ENCODE data around the gene WDR37.

The WDR37 gene

GRCh38 chr10:1015688-1016087 lies 40.5 kb upstream of the WDR37 start:
- DNase-seq (ENCODE audit: low read depth), result no peak
- TF ChIP-seq, protein P1, sequence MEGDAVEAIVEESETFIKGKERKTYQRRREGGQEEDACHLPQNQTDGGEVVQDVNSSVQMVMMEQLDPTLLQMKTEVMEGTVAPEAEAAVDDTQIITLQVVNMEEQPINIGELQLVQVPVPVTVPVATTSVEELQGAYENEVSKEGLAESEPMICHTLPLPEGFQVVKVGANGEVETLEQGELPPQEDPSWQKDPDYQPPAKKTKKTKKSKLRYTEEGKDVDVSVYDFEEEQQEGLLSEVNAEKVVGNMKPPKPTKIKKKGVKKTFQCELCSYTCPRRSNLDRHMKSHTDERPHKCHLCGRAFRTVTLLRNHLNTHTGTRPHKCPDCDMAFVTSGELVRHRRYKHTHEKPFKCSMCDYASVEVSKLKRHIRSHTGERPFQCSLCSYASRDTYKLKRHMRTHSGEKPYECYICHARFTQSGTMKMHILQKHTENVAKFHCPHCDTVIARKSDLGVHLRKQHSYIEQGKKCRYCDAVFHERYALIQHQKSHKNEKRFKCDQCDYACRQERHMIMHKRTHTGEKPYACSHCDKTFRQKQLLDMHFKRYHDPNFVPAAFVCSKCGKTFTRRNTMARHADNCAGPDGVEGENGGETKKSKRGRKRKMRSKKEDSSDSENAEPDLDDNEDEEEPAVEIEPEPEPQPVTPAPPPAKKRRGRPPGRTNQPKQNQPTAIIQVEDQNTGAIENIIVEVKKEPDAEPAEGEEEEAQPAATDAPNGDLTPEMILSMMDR (IDR thresholded peaks at IDR 0.05; ENCODE audit: insufficient read depth, low read depth, low read length, missing control alignments), result no peak
- no peak overlapping the region for H3K4me3 ChIP-seq (ENCODE audit: low read depth, low read length)

GRCh38 chr10:1019362-1019761 lies 36.8 kb upstream of the WDR37 start:
- DNase-seq (ENCODE audit: low read depth), result no peak
- no peak overlapping the region for H3K4me3 ChIP-seq (ENCODE audit: low read depth, low read length)
- TF ChIP-seq, protein P1 (IDR thresholded peaks at IDR 0.05; ENCODE audit: insufficient read depth, low read depth, low read length, missing control alignments), result no peak

GRCh38 chr10:1020460-1020859 lies 35.7 kb upstream of the WDR37 start:
- TF ChIP-seq, protein P1 (IDR thresholded peaks at IDR 0.05; ENCODE audit: insufficient read depth, low read depth, low read length, missing control alignments), result no peak
- no peak for DNase-seq (ENCODE audit: low read depth)

GRCh38 chr10:1020958-1021357 lies 35.2 kb upstream of the WDR37 start:
- H3K4me3 ChIP-seq (ENCODE audit: low read depth, low read length), result no peak overlapping the region
- DNase-seq (ENCODE audit: low read depth), result no peak
- TF ChIP-seq, protein P1 (IDR thresholded peaks at IDR 0.05; ENCODE audit: insufficient read depth, low read depth, low read length, missing control alignments), result no peak

More at GRCh38 chr10:1020460-1020859, 35.7 kb upstream of the WDR37 start:
- H3K4me3 ChIP-seq (ENCODE audit: low read depth, low read length), result no peak overlapping the region

DNA sequence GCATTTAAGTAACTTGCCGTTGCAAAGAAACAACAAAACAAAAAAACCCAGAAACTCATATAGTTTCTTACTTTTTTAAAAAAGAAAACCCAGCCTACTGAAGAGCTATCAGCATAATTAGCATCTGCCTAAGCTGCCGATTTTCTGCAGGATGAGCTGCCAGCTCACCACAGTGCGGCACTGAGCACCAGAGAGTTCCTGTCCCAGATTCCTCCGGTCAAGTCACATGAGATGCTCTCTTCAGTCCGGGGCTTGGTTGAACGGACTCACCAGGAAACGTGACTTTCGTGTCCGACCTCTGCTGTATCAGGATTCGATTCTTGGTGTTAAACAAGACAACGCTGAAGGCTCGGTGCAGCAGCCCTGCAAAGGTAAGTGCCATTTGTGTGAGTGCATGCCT lies 33.8 kb upstream of the WDR37 start:
- no peak for DNase-seq (ENCODE audit: low read depth)
- TF ChIP-seq, protein P1 (IDR thresholded peaks at IDR 0.05; ENCODE audit: insufficient read depth, low read depth, low read length, missing control alignments), result no peak
- H3K4me3 ChIP-seq (ENCODE audit: low read depth, low read length), result no peak overlapping the region

DNA sequence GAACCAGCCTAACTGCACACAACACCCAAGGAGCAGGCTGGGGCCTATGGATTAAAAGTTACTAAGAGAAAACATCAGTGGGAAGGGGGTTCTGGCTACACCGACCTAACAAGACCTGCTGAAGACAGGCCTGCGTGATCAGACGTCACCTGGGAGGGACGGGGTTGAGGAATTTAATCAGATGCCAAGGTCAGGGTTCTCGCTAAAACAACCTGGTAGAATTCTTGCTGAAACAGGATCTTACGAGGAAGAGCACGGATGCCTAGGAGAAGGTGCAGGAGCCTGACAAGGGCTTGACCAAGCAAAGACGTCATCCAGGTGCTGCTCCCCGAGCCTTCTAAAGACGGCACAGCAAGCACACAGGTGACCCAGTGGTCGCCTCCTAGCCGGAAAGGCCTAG lies 32.1 kb upstream of the WDR37 start:
- TF ChIP-seq, protein P1 (IDR thresholded peaks at IDR 0.05; ENCODE audit: insufficient read depth, low read depth, low read length, missing control alignments), result no peak
- H3K4me3 ChIP-seq (ENCODE audit: low read depth, low read length), result no peak overlapping the region
- no peak for DNase-seq (ENCODE audit: low read depth)

GRCh38 chr10:1025683-1026082 lies 30.5 kb upstream of the WDR37 start, which contains the start of gene IDI2:
IDI2 (minus strand) TSS chr10:1025859; CDS start chr10:1024723, 1,136 bp downstream.
- TF ChIP-seq, protein P1 (IDR thresholded peaks at IDR 0.05; ENCODE audit: insufficient read depth, low read depth, low read length, missing control alignments), result no peak
- no peak within 1 kb of the TSS for H3K4me3 ChIP-seq (ENCODE audit: low read depth, low read length)
- DNase-seq (ENCODE audit: low read depth), result no peak
